HUES64 (cell line): ENCODE data around the gene ACAD9. TPM values are rescaled to one million over a fixed set of nuclear protein-coding genes. Genes with fewer than 3 reads are reported as not detected.
A peak's percentile ranks its signal among the peaks of the same experiment; 100 is the strongest.
"Not testable (repeated sequence)": the region's sequence is repeated elsewhere in the genome, so short reads cannot be mapped to it uniquely, and the experiment has no call there.

Experiments used
- H3K27ac ChIP-seq: 2 replicates; pipeline ENCODE4 v1.7.0; 2013; ENCODE audit warnings: low read depth, low read length, inconsistent platforms
- H3K27me3 ChIP-seq: 2 replicates; pipeline ENCODE4 v1.6.1; 2013; ENCODE audit warnings: mild to moderate bottlenecking, low read length; ENCODE audit not compliant: insufficient read depth
- H3K36me3 ChIP-seq: 2 replicates; pipeline ENCODE4 v1.6.1; 2013; ENCODE audit warnings: mild to moderate bottlenecking, low read length; ENCODE audit not compliant: insufficient read depth
- H3K4me1 ChIP-seq: 2 replicates; pipeline ENCODE4 v1.6.1; 2013; ENCODE audit warnings: mild to moderate bottlenecking, low read length, moderate library complexity; ENCODE audit not compliant: insufficient read depth
- H3K4me3 ChIP-seq: 2 replicates; pipeline ENCODE4 v1.5.1; 2013; ENCODE audit warnings: mild to moderate bottlenecking, low read length, moderate library complexity
- H3K9ac ChIP-seq: 2 replicates; pipeline ENCODE4 v1.6.1; 2013; ENCODE audit warnings: mild to moderate bottlenecking, low read depth, low read length
- H3K9me3 ChIP-seq: 2 replicates; pipeline ENCODE4 v1.6.1; 2013; ENCODE audit warnings: low read depth, low read length; ENCODE audit not compliant: insufficient read depth
- WGBS: fragments of 150-250, 120-280 bp; methylation state at CpG from one replicate; pipeline ENCODE4 v1.1.7; 2013; ENCODE audit warnings: missing lambda C conversion rate; 5-methylcytosine and 5-hydroxymethylcytosine counted together
- polyA plus RNA-seq, 2 experiments: library from polyadenylated mRNA; stranded (reverse); fragments of 50-300 nt; gene quantifications; one replicate each; pipeline ENCODE4 v1.2.3, GENCODE V29; 2013

Gene ACAD9
- polyA plus RNA-seq (2013, experiment 1 of 2), result 20.5 TPM
- 20.2 TPM for polyA plus RNA-seq (2013, experiment 2 of 2)

DNA sequence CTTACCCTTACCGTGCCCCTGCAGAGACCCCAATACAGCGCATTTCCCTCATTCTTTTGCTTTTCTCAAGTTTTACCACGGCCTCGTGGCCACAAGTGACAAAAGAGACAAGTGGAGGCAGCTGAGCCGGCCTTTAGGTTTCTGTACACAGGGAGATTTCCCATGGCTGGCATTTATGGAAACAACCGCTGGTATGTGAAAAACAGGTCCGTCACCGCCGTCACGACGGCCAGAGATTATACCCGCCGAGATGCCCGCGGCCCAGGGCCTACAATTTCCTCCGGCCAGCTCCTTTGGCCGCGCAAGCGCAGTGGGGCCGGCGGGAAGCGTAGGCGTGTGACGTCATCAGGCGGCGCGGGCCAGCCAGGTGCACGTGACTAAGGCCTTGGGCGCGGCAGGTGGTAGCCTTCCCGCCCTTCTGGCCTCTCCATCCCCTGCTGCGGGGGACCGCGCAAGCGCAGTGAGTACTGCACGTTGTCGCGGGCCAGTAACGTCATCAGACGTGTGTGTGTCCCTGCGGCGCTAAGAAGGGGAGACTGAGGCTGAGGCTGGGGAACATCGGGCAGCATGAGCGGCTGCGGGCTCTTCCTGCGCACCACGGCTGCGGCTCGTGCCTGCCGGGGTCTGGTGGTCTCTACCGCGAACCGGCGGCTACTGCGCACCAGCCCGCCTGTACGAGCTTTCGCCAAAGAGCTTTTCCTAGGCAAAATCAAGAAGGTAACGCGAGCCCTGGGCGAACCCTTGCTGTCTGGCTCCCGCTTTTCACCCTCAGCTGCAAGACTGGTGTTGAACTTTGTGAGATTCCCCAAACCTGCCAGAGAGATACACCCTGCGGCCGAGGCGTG is at the start of gene ACAD9:
Gene ACAD9, plus strand, starts transcription at position 496 of the 845 bp plus-strand sequence. Its CDS starts 72 bp downstream, at position 568.
- WGBS, result under 1% methylated on average over 65 of the region's 65 CpGs
- H3K36me3 ChIP-seq, result peaks cover 25% of the 10 kb centered on the region
- peak within 1 kb of the TSS; percentile 97 for H3K9ac ChIP-seq
- H3K4me1 ChIP-seq, result peaks cover 8% of the 10 kb centered on the region; the same call in 1 of the 2 replicates
- H3K27ac ChIP-seq, result peak within 1 kb of the TSS; percentile 81
- no peaks in the 10 kb centered on the region for H3K9me3 ChIP-seq
- no peaks in the 10 kb centered on the region for H3K27me3 ChIP-seq
- H3K4me3 ChIP-seq, result peak within 1 kb of the TSS; percentile 87

DNA sequence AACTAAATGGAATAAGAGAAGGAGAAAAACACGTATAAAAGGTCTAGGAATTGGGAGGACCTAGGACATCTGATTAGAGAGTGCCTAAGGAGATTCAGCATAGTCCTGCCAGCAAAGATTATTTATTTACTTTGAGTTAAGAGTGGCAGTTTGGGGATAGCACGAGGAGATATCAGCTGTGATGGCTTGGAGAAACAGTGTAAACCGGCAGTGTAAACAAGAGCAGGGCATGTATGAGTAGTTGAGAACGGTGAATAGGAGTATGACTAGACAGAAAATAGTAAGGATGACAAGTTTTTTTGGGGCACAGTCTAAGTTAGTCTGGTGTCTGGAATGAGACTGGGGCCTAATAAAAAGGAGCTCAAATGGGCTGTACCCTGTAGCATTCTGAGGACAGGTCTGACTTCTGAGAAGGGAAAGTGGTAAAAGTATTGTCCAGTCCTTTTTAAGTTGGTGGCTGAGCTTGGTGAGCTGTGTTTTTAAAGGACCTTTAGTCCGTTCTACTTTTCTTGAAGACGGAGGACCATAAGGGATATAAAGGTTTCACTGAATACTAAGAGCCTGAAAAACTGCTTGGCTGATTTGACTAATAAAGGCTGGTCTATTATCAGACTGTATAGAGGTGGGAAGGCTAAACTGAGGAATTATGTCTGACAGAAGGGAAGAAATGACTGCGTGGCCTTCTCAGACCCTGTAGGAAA is 49.3 kb upstream of the ACAD9 start:
- H3K4me3 ChIP-seq, H3K9ac ChIP-seq: not testable (repeated sequence)
- 86% methylated on average over 7 of the region's 7 CpGs for WGBS

DNA sequence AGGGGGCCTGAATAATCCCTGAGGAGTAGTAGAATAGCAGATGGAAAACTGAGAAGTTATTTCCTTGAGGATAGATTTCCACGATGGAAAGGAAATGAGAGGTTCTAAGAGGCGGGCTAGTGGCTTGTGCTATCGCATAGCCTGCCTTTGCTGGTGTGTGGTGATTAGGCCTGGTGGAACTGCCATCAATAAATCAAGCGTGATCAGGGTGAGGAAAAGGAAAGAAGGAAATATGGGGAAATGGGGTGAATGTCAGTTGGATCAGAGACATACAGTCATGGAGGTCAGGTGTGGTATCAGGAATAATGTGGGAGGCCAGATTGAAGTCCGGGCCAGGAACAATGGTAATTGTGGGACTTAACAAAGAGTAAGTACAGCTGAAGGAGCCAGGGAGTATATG is 48.7 kb upstream of the ACAD9 start:
- H3K36me3 ChIP-seq, H3K27me3 ChIP-seq, H3K4me1 ChIP-seq, H3K4me3 ChIP-seq, H3K9me3 ChIP-seq, H3K27ac ChIP-seq, H3K9ac ChIP-seq: not testable (repeated sequence)
- WGBS, result 87% methylated on average over 5 of the region's 5 CpGs

More for the DNA sequence above, 49.3 kb upstream of the ACAD9 start:
- H3K27me3 ChIP-seq, H3K4me1 ChIP-seq, H3K27ac ChIP-seq, H3K36me3 ChIP-seq, H3K9me3 ChIP-seq: not testable (repeated sequence)

DNA sequence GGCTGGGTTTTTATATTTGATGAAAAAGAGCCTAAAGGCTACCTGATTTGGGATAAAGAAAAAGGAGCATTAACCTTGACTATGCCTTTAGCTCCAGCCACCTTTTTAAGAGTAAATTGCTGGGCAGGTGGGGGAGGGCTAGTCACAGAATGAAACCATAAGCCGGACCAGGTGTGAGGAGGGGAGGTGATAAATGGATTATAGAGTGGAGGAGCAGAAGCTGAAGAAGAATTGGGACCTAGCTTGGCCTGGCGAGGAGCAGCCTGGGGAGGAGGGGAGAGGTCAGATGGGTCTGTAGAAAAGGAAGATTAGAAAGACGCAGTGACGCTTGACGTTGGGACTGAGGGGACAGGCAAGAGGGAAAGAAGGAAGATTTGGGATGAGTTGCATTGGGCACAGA is 46.4 kb upstream of the ACAD9 start:
- not testable (repeated sequence) for H3K36me3 ChIP-seq, H3K27me3 ChIP-seq, H3K9ac ChIP-seq, H3K4me3 ChIP-seq, H3K27ac ChIP-seq, H3K4me1 ChIP-seq, H3K9me3 ChIP-seq
- WGBS, result 76% methylated on average over 5 of the region's 5 CpGs

DNA sequence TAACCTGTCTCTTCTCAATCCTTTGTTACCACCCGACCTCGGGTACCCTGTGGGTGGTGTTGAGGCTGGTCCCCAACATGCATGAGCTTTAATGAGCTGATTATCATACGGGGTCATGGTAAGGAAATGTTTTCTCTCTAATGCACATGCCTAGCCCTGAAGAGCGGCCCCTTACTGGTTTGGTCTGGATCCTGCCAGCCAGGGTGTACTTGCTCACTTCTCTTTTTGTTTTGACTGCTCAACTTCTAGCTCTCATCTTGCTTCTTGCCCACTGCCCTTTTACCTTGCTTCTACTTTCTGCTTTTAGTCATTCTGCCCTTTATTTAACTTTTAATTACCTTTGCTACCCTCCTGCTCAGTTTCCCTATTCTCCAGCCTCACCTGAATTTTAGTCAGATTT is 44.3 kb upstream of the ACAD9 start:
- 95% methylated on average over 4 of the region's 4 CpGs for WGBS

DNA sequence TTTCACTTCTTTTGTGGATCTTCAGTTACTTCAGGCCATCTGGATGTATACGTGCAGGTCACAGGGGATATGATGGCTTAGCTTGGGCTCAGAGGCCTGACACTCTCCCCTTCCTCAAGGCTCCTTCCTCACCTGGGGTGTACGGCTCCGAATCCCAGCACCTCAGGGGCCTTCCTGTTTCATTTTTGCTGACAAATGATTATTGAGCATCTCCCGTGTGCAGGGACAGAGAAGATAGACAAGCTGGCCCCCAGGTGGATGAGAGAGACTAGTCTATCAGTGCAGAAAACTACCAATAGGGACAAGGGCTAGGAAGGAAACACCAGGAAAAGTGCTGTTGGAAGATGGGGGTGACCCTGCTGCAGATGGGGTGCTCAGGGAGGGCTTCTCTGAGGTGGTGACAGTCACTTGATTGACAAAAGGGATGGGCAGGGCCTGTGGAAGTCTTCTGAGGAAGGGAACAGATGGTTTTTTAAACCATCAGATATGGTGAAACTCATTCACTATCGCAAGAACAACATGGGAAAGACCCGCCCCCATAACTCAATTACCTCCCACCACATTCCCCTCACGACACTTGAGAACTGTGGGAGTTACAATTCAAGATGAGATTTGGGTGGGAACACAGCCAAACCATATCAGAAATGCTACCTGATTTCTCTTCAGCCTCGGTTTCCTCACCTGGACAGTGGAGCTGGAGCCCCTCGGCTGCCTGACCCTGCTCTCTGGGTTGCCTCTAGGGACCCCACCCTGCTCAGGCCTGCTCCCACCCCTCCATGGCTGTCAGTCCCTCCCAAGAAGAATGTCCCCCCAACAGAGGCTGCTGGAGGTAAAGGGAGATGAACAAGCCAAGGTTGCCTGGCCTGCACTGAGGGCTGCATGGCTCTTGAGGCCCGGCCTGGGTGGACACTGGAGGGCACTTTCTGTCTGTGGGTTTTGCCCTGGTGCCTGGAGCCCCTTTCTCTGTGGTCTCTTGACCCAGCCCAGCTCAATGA is 37.2 kb upstream of the ACAD9 start:
- Histone ChIP-seq H3K9ac (no peak overlapping the region), H3K36me3 (no peaks in the 10 kb centered on the region), H3K9me3 (peaks cover 5% of the 10 kb centered on the region; the same call in 1 of the 2 replicates), H3K27ac (no peak overlapping the region), H3K4me3 (no peak overlapping the region), H3K4me1 (peaks cover 3% of the 10 kb centered on the region; the same call in 1 of the 2 replicates), H3K27me3 (no peaks in the 10 kb centered on the region)
- 89% methylated on average over 9 of the region's 10 CpGs for WGBS

More for the DNA sequence above, 44.3 kb upstream of the ACAD9 start:
- no peak overlapping the region for H3K4me3 ChIP-seq
- no peaks in the 10 kb centered on the region for H3K4me1 ChIP-seq
- H3K9ac ChIP-seq, result no peak overlapping the region
- H3K36me3 ChIP-seq, result no peaks in the 10 kb centered on the region
- H3K9me3 ChIP-seq, result no peaks in the 10 kb centered on the region
- no peak overlapping the region for H3K27ac ChIP-seq
- H3K27me3 ChIP-seq, result no peaks in the 10 kb centered on the region

DNA sequence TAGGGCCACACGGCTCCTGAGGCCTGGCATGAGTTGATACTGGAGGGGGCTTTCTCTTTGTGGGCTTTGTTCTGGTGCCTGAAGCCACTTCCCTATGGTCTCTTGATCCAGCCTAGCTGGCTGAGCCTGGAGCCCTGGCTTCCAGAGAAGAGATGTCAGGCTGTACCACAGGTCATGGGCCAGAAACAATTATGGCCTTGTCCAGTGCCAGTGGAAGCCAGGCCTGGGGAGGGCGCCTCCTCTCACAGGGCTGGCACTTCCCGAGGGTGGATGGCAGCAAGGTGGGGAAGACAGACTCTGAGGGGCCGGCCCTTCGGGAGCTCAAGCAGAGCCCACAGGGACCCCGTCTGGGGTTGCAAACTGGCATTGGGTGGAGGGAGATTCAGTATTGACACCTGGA is 34.9 kb upstream of the ACAD9 start:
- WGBS, result 92% methylated on average over 6 of the region's 6 CpGs
- no peak overlapping the region for H3K9ac ChIP-seq
- peaks cover 3% of the 10 kb centered on the region; the same call in 1 of the 2 replicates for H3K4me1 ChIP-seq
- no peak overlapping the region for H3K27ac ChIP-seq
- no peaks in the 10 kb centered on the region for H3K27me3 ChIP-seq
- H3K36me3 ChIP-seq, result no peaks in the 10 kb centered on the region
- H3K9me3 ChIP-seq, result peaks cover 5% of the 10 kb centered on the region; the same call in 1 of the 2 replicates
- H3K4me3 ChIP-seq, result no peak overlapping the region

DNA sequence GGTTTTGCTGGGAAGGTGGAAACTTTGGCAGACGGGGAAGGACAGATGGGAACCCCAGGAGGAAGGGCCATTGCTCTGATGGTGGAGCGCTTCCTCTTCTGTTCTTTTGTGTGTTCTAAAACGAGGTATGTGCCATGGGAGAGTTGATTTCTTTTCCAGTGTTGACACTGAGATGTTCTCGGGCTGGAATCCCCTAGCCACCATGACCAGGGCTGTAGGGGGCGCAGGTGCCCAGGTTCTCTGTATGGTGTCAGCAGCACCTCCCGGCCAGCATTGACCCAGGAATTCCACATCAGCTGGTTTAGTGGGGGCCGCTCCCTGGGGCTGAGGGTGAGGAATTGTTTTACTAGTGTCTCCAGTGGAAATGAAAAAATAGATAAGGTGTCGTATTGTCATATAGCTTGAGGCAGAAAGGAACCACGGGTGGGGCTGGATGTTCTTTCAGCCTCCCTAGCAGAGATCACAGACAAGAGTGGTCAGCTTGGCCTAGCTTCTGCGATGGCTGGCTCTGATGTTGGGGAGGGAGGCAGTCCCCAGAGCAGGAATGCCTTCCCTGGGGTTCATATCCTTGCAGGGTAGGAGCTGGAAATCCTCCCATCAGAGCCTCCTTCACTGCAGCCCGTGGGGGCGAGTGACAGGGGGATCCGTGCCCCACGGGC is 34.2 kb upstream of the ACAD9 start:
- H3K36me3 ChIP-seq, result no peaks in the 10 kb centered on the region
- H3K4me3 ChIP-seq, result peak overlapping the region; percentile 33
- WGBS, result 43% methylated on average over 14 of the region's 14 CpGs
- peaks cover 5% of the 10 kb centered on the region; the same call in 1 of the 2 replicates for H3K9me3 ChIP-seq
- no peaks in the 10 kb centered on the region for H3K27me3 ChIP-seq
- no peak overlapping the region for H3K27ac ChIP-seq
- no peak overlapping the region for H3K9ac ChIP-seq
- peaks cover 3% of the 10 kb centered on the region; the same call in 1 of the 2 replicates for H3K4me1 ChIP-seq

DNA sequence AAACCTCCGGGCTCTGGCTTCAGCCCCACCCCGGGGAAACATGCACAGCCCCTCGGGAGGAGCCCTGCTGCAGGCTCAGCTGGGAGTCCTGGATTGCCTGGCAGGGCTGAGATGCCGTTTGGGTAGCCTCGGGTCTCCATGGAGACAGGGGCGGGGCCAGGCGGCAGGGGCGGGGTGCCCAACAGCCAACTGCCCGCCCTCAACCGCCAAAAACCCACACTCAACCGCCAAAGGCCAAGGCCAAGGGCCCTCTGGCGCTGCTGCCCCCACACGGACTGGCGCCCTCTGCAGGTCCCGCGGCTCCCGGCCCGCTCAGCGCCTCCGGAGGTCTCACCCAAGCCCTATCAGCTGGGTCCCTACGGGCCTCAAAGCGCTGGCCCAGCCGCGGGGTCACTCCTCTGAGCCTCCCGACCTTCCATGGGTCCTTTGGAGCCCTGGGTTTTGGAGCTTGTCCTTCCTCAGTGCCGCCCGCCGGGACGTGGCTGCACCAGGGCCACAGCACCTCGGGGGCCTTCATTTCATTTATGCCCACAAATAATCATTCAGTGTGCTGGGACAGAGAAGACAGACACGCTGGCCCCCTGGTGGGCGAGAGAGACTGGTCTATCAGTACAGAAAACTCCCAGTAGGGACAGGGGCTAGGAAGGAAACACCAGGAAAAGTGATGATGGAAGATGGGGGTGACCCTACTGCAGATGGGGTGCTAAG is 33.5 kb upstream of the ACAD9 start:
- no peak overlapping the region; the same call in 1 of the 2 replicates for H3K27ac ChIP-seq
- H3K4me3 ChIP-seq, result peak overlapping the region; percentile 33
- H3K27me3 ChIP-seq, result no peaks in the 10 kb centered on the region
- peaks cover 3% of the 10 kb centered on the region; the same call in 1 of the 2 replicates for H3K4me1 ChIP-seq
- peaks cover 1% of the 10 kb centered on the region; the same call in 1 of the 2 replicates for H3K9me3 ChIP-seq
- no peak overlapping the region for H3K9ac ChIP-seq
- 15% methylated on average over 32 of the region's 32 CpGs for WGBS
- no peaks in the 10 kb centered on the region for H3K36me3 ChIP-seq

DNA sequence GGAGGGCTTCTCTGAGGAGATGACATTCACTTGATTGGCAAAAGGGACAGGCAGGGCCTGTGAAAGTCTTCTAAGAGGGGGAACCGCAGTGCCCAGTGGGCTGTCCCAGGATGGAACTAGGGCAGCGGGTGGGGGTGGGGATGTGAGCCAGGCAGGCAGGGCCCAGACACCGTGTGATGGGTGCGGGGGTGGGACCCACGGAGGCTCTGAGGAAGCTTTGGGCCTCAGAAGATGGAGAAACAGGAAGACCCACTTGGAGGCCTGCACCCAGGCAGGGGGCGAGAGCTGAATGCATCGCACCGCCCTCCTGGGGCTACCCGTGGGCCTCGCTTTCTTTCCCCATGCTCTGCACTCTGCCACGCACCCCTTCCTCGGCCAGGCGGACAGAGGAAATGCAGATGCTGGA is 32.9 kb upstream of the ACAD9 start:
- no peak overlapping the region; the same call in 1 of the 2 replicates for H3K4me3 ChIP-seq
- no peaks in the 10 kb centered on the region for H3K36me3 ChIP-seq
- H3K9ac ChIP-seq, result no peak overlapping the region
- no peak overlapping the region for H3K27ac ChIP-seq
- H3K4me1 ChIP-seq, result peaks cover 3% of the 10 kb centered on the region; the same call in 1 of the 2 replicates
- no peaks in the 10 kb centered on the region for H3K27me3 ChIP-seq
- WGBS, result 74% methylated on average over 13 of the region's 13 CpGs
- H3K9me3 ChIP-seq, result no peaks in the 10 kb centered on the region
